Measurements from ENCODE around the gene COL18A1.
"Not testable (repeated sequence)": the region's sequence is repeated elsewhere in the genome, so short reads cannot be mapped to it uniquely, and the experiment has no call there.

The COL18A1 gene

GRCh38 chr21:45496968-45497845 is 92.2 kb downstream of the COL18A1 start:
- no peak for DNase-seq

GRCh38 chr21:45497846-45498645 is 93.1 kb downstream of the COL18A1 start:
- DNase-seq = no peak

- DNase-seq = no peak
These were observed 93.7 kb downstream of the COL18A1 start for GRCh38 chr21:45498646-45499000.

- no peak for DNase-seq
These were observed 94.3 kb downstream of the COL18A1 start for GRCh38 chr21:45499201-45499750.

GRCh38 chr21:45499970-45500577 is 95.1 kb downstream of the COL18A1 start:
- no peak for DNase-seq

- not testable (repeated sequence) for DNase-seq
These were observed 96.4 kb downstream of the COL18A1 start for GRCh38 chr21:45501081-45502005.

- no peak for DNase-seq
These were observed 97.0 kb downstream of the COL18A1 start for GRCh38 chr21:45502006-45502345.

GRCh38 chr21:45502600-45502999 is 97.6 kb downstream of the COL18A1 start:
- no peak for DNase-seq

GRCh38 chr21:45503226-45503625 is 98.3 kb downstream of the COL18A1 start:
- not testable (repeated sequence) for DNase-seq

GRCh38 chr21:45504021-45504515 is 99.1 kb downstream of the COL18A1 start:
- DNase-seq = no peak

GRCh38 chr21:45504516-45505415 is 99.8 kb downstream of the COL18A1 start:
- no peak for DNase-seq

- DNase-seq = no peak
These were observed 100.6 kb downstream of the COL18A1 start for GRCh38 chr21:45505416-45506021.

GRCh38 chr21:45506241-45506817 is 101.4 kb downstream of the COL18A1 start:
- no peak for DNase-seq

GRCh38 chr21:45506836-45507522 is 102.0 kb downstream of the COL18A1 start:
- no peak for DNase-seq

GRCh38 chr21:45507523-45507875 is 102.5 kb downstream of the COL18A1 start:
- no peak for DNase-seq

- no peak for DNase-seq
These were observed 103.0 kb downstream of the COL18A1 start for GRCh38 chr21:45507888-45508508.

GRCh38 chr21:45508607-45509565 is 103.9 kb downstream of the COL18A1 start:
- no peak for DNase-seq

Measured in activated CD4-positive, CD25-positive, alpha-beta regulatory T cell (primary cell).